HepG2 (cell line): ENCODE data around the gene CAPN15. TPM values are rescaled to one million over a fixed set of nuclear protein-coding genes. Genes with fewer than 3 reads are reported as not detected.

ENCODE experiments used
- ATAC-seq: fragments of 200-7000 bp; cut with Tn5 transposase; 3 replicates; pipeline ENCODE4 v1.9.1; 2020; ENCODE audit warnings: mild to moderate bottlenecking, moderate library complexity
- BruUV-seq: library from RNA; stranded (reverse); fragments of 400-500 nt; replicated peaks from 2 replicates; lab custom pipeline; 2021; lab: Mats Ljungman, UMichigan
- CTCF ChIA-PET: fragments of 300-600 bp; formaldehyde crosslinking; extraction: SDS; loops from one replicate; lab custom pipeline; 2021; ENCODE audit warnings: low total read pairs, inconsistent platforms, low intra/inter-chr PET ratio; lab: Yijun Ruan, JAX
- POLR2A ChIA-PET: fragments of 350-600 bp; sonication (Branson Sonifier 250); formaldehyde crosslinking; loops from one replicate; lab custom pipeline; 2020; ENCODE audit warnings: antibody characterized with exemption, inconsistent platforms; lab: Yijun Ruan, JAX
- DNase-seq: peaks from one replicate; pipeline ENCODE4 v3.0.0-alpha.2; 2015; ENCODE audit warnings: low spot score
- FAIRE-seq: peaks from 3 replicates; lab custom pipeline; 2011; peaks lifted over from hg19 to GRCh38; lab: Jason Lieb, UNC
- H2AFZ ChIP-seq: one replicate; pipeline ENCODE4 v1.6.1; 2011; ENCODE audit warnings: low read length, inconsistent platforms
- H3K27ac ChIP-seq: fragments of 300-600 bp; 3 replicates; pipeline ENCODE4 v1.8.0; 2011; ENCODE audit warnings: mixed run types, mild to moderate bottlenecking, mixed read lengths, low read length, inconsistent platforms; ENCODE audit not compliant: insufficient read depth; ENCODE audit errors: extremely low read length
- H3K27me3 ChIP-seq, 2 experiments: fragments of 200-600 bp in 1 of 2; 2 replicates in 1 of 2; 3 replicates in 1 of 2; pipeline versions ENCODE4 v1.6.0 to v1.8.0; 2011; ENCODE audit warnings: low read length in 2 of 2, mild to moderate bottlenecking in 2 of 2, moderate library complexity in 2 of 2, inconsistent platforms in 1 of 2; ENCODE audit not compliant: insufficient read depth in 2 of 2, control insufficient read depth in 1 of 2
- H3K36me3 ChIP-seq, 2 experiments: fragments of 200-600 bp in 1 of 2; replicated peaks in 1 of 2; 2 replicates in 1 of 2; 3 replicates in 1 of 2; pipeline versions ENCODE4 v1.5.1 to v1.8.0; 2011; ENCODE audit warnings: low read length in 2 of 2, inconsistent platforms in 1 of 2; ENCODE audit not compliant: insufficient read depth in 2 of 2, control insufficient read depth in 1 of 2
- H3K4me1 ChIP-seq: 2 replicates; pipeline ENCODE4 v1.5.1; 2012; ENCODE audit warnings: low read length, inconsistent platforms; ENCODE audit not compliant: insufficient read depth
- H3K4me2 ChIP-seq: 2 replicates; pipeline ENCODE4 v1.6.0; 2011; ENCODE audit warnings: low read depth, low read length, inconsistent platforms
- H3K4me3 ChIP-seq, 3 experiments: fragments of 200-600 bp in 1 of 3; sonication (generic), shearing (Covaris generic) in 1 of 3; replicated peaks in 1 of 3; 2 replicates each; pipeline ENCODE4 v1.5.1; 2011 to 2016; ENCODE audit warnings: low read length in 3 of 3, inconsistent platforms in 2 of 3, low read depth in 2 of 3, mild to moderate bottlenecking in 2 of 3, control low read depth in 1 of 3, mixed read lengths in 1 of 3; ENCODE audit not compliant: insufficient read depth in 1 of 3
- H3K79me2 ChIP-seq: one replicate; pipeline ENCODE4 v1.6.1; 2011; ENCODE audit warnings: low read length, inconsistent platforms; ENCODE audit not compliant: insufficient read depth
- H3K9ac ChIP-seq: 2 replicates; pipeline ENCODE4 v1.6.0; 2011; ENCODE audit warnings: mild to moderate bottlenecking, low read depth, low read length, inconsistent platforms; ENCODE audit not compliant: insufficient read depth
- H3K9me3 ChIP-seq: 2 replicates; pipeline ENCODE4 v1.5.1; 2012; ENCODE audit warnings: mild to moderate bottlenecking, low read length
- H4K20me1 ChIP-seq: 2 replicates; pipeline ENCODE4 v1.6.0; 2011; ENCODE audit warnings: inconsistent platforms, mild to moderate bottlenecking, low read length, moderate library complexity; ENCODE audit not compliant: insufficient read depth
- AGO2 ChIP-seq: fragments of 200-400 bp; formaldehyde crosslinking; optimal IDR thresholded peaks from 2 replicates; pipeline ENCODE3; 2017; ENCODE audit warnings: mild to moderate bottlenecking, low read depth, low read length, moderate library complexity
- ISL2 ChIP-seq: sonication (generic); formaldehyde crosslinking; IDR thresholded peaks from 2 replicates; pipeline ENCODE4 v1.5.0; 2020; ENCODE audit warnings: missing genetic modification reagents
- KDM5B ChIP-seq: sonication (generic); formaldehyde crosslinking; IDR thresholded peaks from 2 replicates; pipeline ENCODE4 v1.4.0; 2020; ENCODE audit warnings: missing genetic modification reagents, mild to moderate bottlenecking, borderline replicate concordance
- MAFF ChIP-seq: IDR thresholded peaks from 2 replicates; pipeline ENCODE4 v1.6.1; 2011; ENCODE audit warnings: low read depth, low read length, improper control_type of control experiment
- POLR2A ChIP-seq, 2 experiments: IDR thresholded peaks; 2 replicates each; pipeline ENCODE4 v1.6.1; 2011; ENCODE audit warnings: low read depth in 2 of 2, low read length in 2 of 2, mild to moderate bottlenecking in 1 of 2, moderate library complexity in 1 of 2; ENCODE audit not compliant: insufficient read depth in 1 of 2
- RBFOX2 ChIP-seq: fragments of 200-400 bp; formaldehyde crosslinking; IDR thresholded peaks from 2 replicates; pipeline ENCODE4 v1.6.1; 2017; ENCODE audit warnings: low read depth, mild to moderate bottlenecking, low read length
- STAG1 ChIP-seq: sonication (generic); formaldehyde crosslinking; IDR thresholded peaks from 2 replicates; pipeline ENCODE4 v1.4.0; 2020; ENCODE audit warnings: missing genetic modification reagents
- ZC3H13 ChIP-seq: sonication (generic); formaldehyde crosslinking; IDR thresholded peaks from 2 replicates; pipeline ENCODE4 v1.8.1; 2023; ENCODE audit warnings: mild to moderate bottlenecking, missing genetic modification reagents, moderate library complexity
- ZFX ChIP-seq: sonication (generic); formaldehyde crosslinking; IDR thresholded peaks from 2 replicates; pipeline ENCODE4 v1.4.0; 2020; ENCODE audit warnings: mild to moderate bottlenecking, low read depth, missing genetic modification reagents, moderate library complexity
- ZFY ChIP-seq: sonication (generic); formaldehyde crosslinking; IDR thresholded peaks from 2 replicates; pipeline ENCODE4 v1.4.0; 2020; ENCODE audit warnings: missing genetic modification reagents
- ZNF121 ChIP-seq: sonication (generic); formaldehyde crosslinking; IDR thresholded peaks from 2 replicates; pipeline ENCODE4 v1.5.0; 2020; ENCODE audit warnings: mild to moderate bottlenecking, missing genetic modification reagents
- ZNF883 ChIP-seq: sonication (generic); formaldehyde crosslinking; IDR thresholded peaks from 2 replicates; pipeline ENCODE4 v1.5.1; 2020; ENCODE audit warnings: mild to moderate bottlenecking, missing genetic modification reagents; ENCODE audit errors: not compliant biosample characterization
- WGBS: methylation state at CpG from one replicate; pipeline ENCODE4 v1.1.6; 2017; ENCODE audit warnings: low lambda C conversion rate; 5-methylcytosine and 5-hydroxymethylcytosine counted together
- in situ Hi-C: cut with HindIII; loops from 2 replicates; pipeline ENCODE4 v1.10.0; 2017; ENCODE audit warnings: low pct_unique_long_range_greater_than_20kb; ENCODE audit not compliant: extremely low pct_ligation_motif_present
- intact Hi-C: fragments of 100-400 bp; cut with micrococcal nuclease; formaldehyde crosslinking; loops from one replicate; pipeline ENCODE4 v1.10.0; 2022; ENCODE audit not compliant: unreplicated experiment
- polyA plus RNA-seq, 8 experiments: library from polyadenylated mRNA; depleted of rRNA in 3 of 8; stranded (reverse) in 7 of 8; unstranded in 1 of 8; fragments of >200 nt; fragmentation: Illumina TruSeq in 4 of 8; extraction: Trizol in 4 of 8; gene quantifications; 2 replicates each; pipeline versions ENCODE4 v1.2.1 to v1.2.3, GENCODE V29; 2011 to 2016; ENCODE audit warnings: low read depth in 4 of 8, missing spikeins in 1 of 8, mixed read lengths in 1 of 8; ENCODE audit not compliant: insufficient read depth in 1 of 8
- total RNA-seq, 5 experiments: library from RNA; depleted of rRNA; stranded (reverse); fragments of >200 nt; fragmentation: Illumina TruSeq; extraction: Trizol; gene quantifications; 2 replicates each; pipeline ENCODE4 v1.2.3, GENCODE V29; 2016; ENCODE audit warnings: low read depth in 1 of 5
- TF ChIP-seq, protein P1 (sequence below): sonication (generic); formaldehyde crosslinking; IDR thresholded peaks from 2 replicates; pipeline ENCODE4 v1.4.0; 2020; ENCODE audit warnings: mild to moderate bottlenecking, low read depth, missing genetic modification reagents
- TF ChIP-seq, protein P2 (sequence below): sonication (generic); formaldehyde crosslinking; IDR thresholded peaks from 2 replicates; pipeline ENCODE4 v1.4.0; 2020; ENCODE audit warnings: missing genetic modification reagents
- TF ChIP-seq, protein P3 (sequence below): IDR thresholded peaks from 2 replicates; pipeline ENCODE4 v1.6.1; 2012; ENCODE audit warnings: inconsistent platforms
- TF ChIP-seq, protein P4 (sequence below): sonication (generic); formaldehyde crosslinking; IDR thresholded peaks from 2 replicates; pipeline ENCODE4 v1.5.1; 2020; ENCODE audit warnings: mild to moderate bottlenecking, missing genetic modification reagents, moderate library complexity

Gene CAPN15
- total and polyA plus RNA-seq, 2 of the 13 experiments (the other 11 are each of a cell fraction or from before 2014, with no cell fraction given) = 14.9 to 24.5 TPM

DNA sequence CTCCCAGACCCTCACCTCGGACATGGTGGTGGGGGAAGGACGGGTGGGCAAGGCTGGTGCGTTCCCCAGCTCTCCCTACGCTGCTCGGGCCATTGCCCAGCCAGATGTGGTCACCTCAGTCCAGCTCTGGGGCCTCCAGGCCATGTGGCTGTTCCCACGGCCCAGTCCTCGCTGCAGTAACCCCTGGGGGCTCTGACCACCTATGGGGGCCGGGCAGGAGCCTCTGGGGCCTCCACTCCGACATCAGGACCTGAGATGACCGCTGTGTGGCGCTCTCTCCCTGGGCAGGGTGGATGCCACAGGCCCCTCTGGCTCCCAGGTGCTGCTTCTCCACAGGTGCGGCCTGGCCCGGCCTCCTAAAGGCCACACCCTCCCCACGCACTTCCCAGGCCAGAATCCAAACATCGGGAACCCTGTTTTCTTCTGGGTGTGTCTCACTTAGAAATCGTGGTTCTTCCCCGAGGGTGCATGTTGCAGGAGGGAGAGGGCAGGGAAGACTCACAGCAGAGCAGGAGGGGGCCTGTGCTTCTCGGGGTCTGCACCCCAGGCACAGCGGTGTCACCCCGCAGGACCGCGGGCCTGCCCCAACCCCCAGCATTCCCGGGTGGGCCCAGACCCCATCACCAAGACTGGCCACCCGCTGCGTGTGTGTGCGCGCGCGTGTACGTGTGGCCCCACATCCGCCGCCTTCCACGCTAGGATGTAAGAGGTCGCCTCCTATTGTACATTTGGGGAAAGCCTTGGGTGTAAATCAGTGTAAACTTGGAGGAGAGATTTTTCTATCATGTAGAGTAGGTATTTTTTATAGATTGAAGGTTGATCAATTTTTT, 5.9 kb upstream of the CAPN15 start:
- no peak overlapping the region for H3K4me2 ChIP-seq
- no TSS peak for BruUV-seq
- CTCF ChIA-PET = no interaction called here
- peaks cover 20 to 40% of the 10 kb centered on the region in 2 experiments; a peak in 4 of 5 replicates for H3K36me3 ChIP-seq
- in situ Hi-C loops (no loop called here), intact Hi-C loops (no loop called here)
- WGBS = 97% methylated on average over 23 of the region's 34 CpGs
- no peaks in the 10 kb centered on the region; a peak in 1 of 5 replicates for H3K27me3 ChIP-seq
- H3K9ac ChIP-seq = no peak overlapping the region
- peaks cover 11% of the 10 kb centered on the region for H3K79me2 ChIP-seq
- H3K27ac ChIP-seq = no peak overlapping the region
- no peak for DNase-seq
- H3K9me3 ChIP-seq = no peaks in the 10 kb centered on the region
- H2AFZ ChIP-seq = no peak overlapping the region
- ATAC-seq = no peak
- H3K4me3 ChIP-seq = no peak overlapping the region
- no peak for FAIRE-seq
- no peaks in the 10 kb centered on the region for H4K20me1 ChIP-seq
- peaks cover 28% of the 10 kb centered on the region for H3K4me1 ChIP-seq
- POLR2A ChIA-PET = interaction anchor here (1.1 to 2.7 kb wide), 3 partner anchors 12 to 20 kb away, joined by 5 to 12 read pairs (median 7); no protein-coding TSS in a partner anchor
- no peak for TF ChIP-seq ISL2 (CRISPR knock-in tag)
- no peak for TF ChIP-seq ZNF883
- TF ChIP-seq, protein P1, sequence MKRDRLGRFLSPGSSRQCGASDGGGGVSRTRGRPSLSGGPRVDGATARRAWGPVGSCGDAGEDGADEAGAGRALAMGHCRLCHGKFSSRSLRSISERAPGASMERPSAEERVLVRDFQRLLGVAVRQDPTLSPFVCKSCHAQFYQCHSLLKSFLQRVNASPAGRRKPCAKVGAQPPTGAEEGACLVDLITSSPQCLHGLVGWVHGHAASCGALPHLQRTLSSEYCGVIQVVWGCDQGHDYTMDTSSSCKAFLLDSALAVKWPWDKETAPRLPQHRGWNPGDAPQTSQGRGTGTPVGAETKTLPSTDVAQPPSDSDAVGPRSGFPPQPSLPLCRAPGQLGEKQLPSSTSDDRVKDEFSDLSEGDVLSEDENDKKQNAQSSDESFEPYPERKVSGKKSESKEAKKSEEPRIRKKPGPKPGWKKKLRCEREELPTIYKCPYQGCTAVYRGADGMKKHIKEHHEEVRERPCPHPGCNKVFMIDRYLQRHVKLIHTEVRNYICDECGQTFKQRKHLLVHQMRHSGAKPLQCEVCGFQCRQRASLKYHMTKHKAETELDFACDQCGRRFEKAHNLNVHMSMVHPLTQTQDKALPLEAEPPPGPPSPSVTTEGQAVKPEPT (CRISPR knock-in tag) = no peak
- no peak for TF ChIP-seq MAFF
- TF ChIP-seq ZNF121 = no peak
- TF ChIP-seq, protein P2, sequence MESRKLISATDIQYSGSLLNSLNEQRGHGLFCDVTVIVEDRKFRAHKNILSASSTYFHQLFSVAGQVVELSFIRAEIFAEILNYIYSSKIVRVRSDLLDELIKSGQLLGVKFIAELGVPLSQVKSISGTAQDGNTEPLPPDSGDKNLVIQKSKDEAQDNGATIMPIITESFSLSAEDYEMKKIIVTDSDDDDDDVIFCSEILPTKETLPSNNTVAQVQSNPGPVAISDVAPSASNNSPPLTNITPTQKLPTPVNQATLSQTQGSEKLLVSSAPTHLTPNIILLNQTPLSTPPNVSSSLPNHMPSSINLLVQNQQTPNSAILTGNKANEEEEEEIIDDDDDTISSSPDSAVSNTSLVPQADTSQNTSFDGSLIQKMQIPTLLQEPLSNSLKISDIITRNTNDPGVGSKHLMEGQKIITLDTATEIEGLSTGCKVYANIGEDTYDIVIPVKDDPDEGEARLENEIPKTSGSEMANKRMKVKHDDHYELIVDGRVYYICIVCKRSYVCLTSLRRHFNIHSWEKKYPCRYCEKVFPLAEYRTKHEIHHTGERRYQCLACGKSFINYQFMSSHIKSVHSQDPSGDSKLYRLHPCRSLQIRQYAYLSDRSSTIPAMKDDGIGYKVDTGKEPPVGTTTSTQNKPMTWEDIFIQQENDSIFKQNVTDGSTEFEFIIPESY (CRISPR knock-in tag) = peak; percentile 67; the same call in 1 of the 2 replicates
- TF ChIP-seq POLR2A (IDR thresholded peaks at IDR 0.05; ENCODE audit: insufficient read depth in 1 of 2, low read depth in 2 of 2, low read length in 2 of 2) = 0 out of 4 replicates have a peak, but pooled peaks of 1 of the 2 experiments have one; percentile 8
- peak; percentile 55 for TF ChIP-seq RBFOX2
- 0 out of 2 replicates have a peak, but pooled peaks have one; percentile 14 for TF ChIP-seq ZFX (CRISPR knock-in tag)
- TF ChIP-seq, protein P3, sequence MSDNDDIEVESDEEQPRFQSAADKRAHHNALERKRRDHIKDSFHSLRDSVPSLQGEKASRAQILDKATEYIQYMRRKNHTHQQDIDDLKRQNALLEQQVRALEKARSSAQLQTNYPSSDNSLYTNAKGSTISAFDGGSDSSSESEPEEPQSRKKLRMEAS = no peak
- no peak for TF ChIP-seq ZFY (CRISPR knock-in tag)
- peak; percentile 89 for TF ChIP-seq AGO2
- peak; percentile 50; the same call in 1 of the 2 replicates for TF ChIP-seq ZC3H13 (CRISPR knock-in tag)
- peak; percentile 22; the same call in 1 of the 2 replicates for TF ChIP-seq STAG1 (CRISPR knock-in tag)
- TF ChIP-seq KDM5B = no peak
- TF ChIP-seq, protein P4, sequence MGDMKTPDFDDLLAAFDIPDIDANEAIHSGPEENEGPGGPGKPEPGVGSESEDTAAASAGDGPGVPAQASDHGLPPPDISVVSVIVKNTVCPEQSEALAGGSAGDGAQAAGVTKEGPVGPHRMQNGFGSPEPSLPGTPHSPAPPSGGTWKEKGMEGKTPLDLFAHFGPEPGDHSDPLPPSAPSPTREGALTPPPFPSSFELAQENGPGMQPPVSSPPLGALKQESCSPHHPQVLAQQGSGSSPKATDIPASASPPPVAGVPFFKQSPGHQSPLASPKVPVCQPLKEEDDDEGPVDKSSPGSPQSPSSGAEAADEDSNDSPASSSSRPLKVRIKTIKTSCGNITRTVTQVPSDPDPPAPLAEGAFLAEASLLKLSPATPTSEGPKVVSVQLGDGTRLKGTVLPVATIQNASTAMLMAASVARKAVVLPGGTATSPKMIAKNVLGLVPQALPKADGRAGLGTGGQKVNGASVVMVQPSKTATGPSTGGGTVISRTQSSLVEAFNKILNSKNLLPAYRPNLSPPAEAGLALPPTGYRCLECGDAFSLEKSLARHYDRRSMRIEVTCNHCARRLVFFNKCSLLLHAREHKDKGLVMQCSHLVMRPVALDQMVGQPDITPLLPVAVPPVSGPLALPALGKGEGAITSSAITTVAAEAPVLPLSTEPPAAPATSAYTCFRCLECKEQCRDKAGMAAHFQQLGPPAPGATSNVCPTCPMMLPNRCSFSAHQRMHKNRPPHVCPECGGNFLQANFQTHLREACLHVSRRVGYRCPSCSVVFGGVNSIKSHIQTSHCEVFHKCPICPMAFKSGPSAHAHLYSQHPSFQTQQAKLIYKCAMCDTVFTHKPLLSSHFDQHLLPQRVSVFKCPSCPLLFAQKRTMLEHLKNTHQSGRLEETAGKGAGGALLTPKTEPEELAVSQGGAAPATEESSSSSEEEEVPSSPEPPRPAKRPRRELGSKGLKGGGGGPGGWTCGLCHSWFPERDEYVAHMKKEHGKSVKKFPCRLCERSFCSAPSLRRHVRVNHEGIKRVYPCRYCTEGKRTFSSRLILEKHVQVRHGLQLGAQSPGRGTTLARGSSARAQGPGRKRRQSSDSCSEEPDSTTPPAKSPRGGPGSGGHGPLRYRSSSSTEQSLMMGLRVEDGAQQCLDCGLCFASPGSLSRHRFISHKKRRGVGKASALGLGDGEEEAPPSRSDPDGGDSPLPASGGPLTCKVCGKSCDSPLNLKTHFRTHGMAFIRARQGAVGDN (CRISPR knock-in tag) = peak; percentile 16; the same call in 1 of the 2 replicates
